ENCODE measurements around the gene CCNG2. TPM values are rescaled to one million over a fixed set of nuclear protein-coding genes. Genes with fewer than 3 reads are reported as not detected.

The CCNG2 gene
- total and polyA plus RNA-seq, 2 of the 4 experiments (the other 2 are of a cell fraction), result 11.3 to 14.9 TPM

DNA sequence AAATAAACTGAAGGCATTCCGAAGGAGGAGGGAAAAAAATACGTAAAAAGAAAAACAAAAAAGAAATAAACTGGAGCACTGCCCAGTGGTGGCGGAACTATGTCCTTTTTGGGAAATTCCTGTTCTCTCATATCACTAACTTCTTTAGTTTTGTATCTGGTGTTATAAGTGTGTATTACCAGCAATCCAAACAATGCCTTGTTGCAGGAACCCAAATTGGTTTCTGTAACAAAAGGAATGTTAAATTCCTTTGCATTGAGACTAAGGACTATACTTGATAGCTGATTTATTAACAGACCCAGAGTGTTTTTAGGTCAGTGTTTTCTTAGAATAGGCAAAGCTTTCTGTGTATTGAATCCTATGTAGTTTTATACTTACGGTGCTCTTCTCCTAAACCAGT lies 6.6 kb downstream of the CCNG2 start:
- dilution Hi-C loops (cut with HindIII; ENCODE audit: low sequenced_read_pairs, unreplicated experiment), result no loop called here
- Histone ChIP-seq H2BK120ac (ENCODE audit: low read depth, low read length) (no peak overlapping the region), H3K56ac (ENCODE audit: extremely low read depth, insufficient read depth, low read length) (no peak overlapping the region), H2BK20ac (ENCODE audit: low read depth, low read length) (no peak overlapping the region), H3K36me3 (ENCODE audit: control insufficient read depth, insufficient read depth, low read length) (peaks cover 46% of the 10 kb centered on the region), H4K5ac (ENCODE audit: low read depth, low read length) (no peak overlapping the region), H4K8ac (ENCODE audit: low read depth in 2 of 2, low read length in 2 of 2) (no peak overlapping the region), H2BK15ac (ENCODE audit: low read depth, low read length) (no peak overlapping the region), H4K91ac (ENCODE audit: insufficient read depth, low read depth, low read length) (no peak overlapping the region), H3K18ac (ENCODE audit: low read depth, low read length) (no peak overlapping the region), H3K9me3 (ENCODE audit: control insufficient read depth, insufficient read depth, low read length) (no peaks in the 10 kb centered on the region), H4K20me1 (ENCODE audit: insufficient read depth, low read length) (peaks cover 8% of the 10 kb centered on the region), H2BK5ac (ENCODE audit: low read depth, low read length, poor library complexity, severe bottlenecking) (no peak overlapping the region), H3K14ac (replicated peaks; ENCODE audit: low read depth, low read length) (no peak overlapping the region), H3K9me1 (ENCODE audit: insufficient read depth, low read length) (peaks cover 5% of the 10 kb centered on the region; the same call in 1 of the 2 replicates), H3K4ac (ENCODE audit: low read depth, low read length) (no peak overlapping the region), H3K4me1 (ENCODE audit: control insufficient read depth, insufficient read depth, low read length) (peaks cover 4% of the 10 kb centered on the region; the same call in 1 of the 2 replicates), H2AFZ (replicated peaks; ENCODE audit: low read length, poor library complexity) (no peak overlapping the region), H2AK5ac (ENCODE audit: low read depth, low read length) (no peak overlapping the region), H3K23ac (ENCODE audit: low read depth, low read length) (no peak overlapping the region), H3K79me1 (ENCODE audit: low read depth in 1 of 2, low read length in 2 of 2) (peaks cover 17 to 18% of the 10 kb centered on the region in 2 experiments), H3K27ac (ENCODE audit: insufficient read depth, low read length) (no peak overlapping the region), H3K9ac (ENCODE audit: low read depth, low read length) (no peak overlapping the region), H3K27me3 (ENCODE audit: control insufficient read depth, insufficient read depth, low read length) (no peaks in the 10 kb centered on the region), H2AK9ac (replicated peaks; ENCODE audit: low read depth, low read length, poor library complexity) (no peak overlapping the region), H3K4me3 (ENCODE audit: insufficient read depth, low read depth, low read length) (no peak overlapping the region), H3K4me2 (ENCODE audit: low read depth, low read length) (no peak overlapping the region)
- intact Hi-C loops (cut with micrococcal nuclease), result no loop called here
- no TSS peak for BruUV-seq (replicated peaks)
- ChIA-PET POLR2A (ENCODE audit: unreplicated experiment) (no interaction called here), CTCF (interaction anchor here (0.7 kb wide), 1 partner anchor 120 kb away, joined by 3 read pairs; no protein-coding TSS in a partner anchor)
- DNase-seq (no peak), ATAC-seq (ENCODE audit: low read depth) (no peak)
- in situ Hi-C loops (cut with MboI; ENCODE audit: low sequenced_read_pairs), result loop anchor here (25.0 kb wide), 1 partner anchor 401 kb away; no protein-coding TSS in a partner anchor
- TF ChIP-seq FOS (IDR thresholded peaks at IDR 0.05; ENCODE audit: low read depth, low read length) (no peak), NFE2L2 (IDR thresholded peaks at IDR 0.05; ENCODE audit: low read depth, low read length) (no peak), POLR2A (IDR thresholded peaks at IDR 0.05; ENCODE audit: low read depth, low read length) (no peak), MAFK (IDR thresholded peaks at IDR 0.05; ENCODE audit: low read depth, low read length) (no peak), BHLHE40 (IDR thresholded peaks at IDR 0.05; ENCODE audit: low read depth, low read length) (no peak)
- TF ChIP-seq, protein P1, sequence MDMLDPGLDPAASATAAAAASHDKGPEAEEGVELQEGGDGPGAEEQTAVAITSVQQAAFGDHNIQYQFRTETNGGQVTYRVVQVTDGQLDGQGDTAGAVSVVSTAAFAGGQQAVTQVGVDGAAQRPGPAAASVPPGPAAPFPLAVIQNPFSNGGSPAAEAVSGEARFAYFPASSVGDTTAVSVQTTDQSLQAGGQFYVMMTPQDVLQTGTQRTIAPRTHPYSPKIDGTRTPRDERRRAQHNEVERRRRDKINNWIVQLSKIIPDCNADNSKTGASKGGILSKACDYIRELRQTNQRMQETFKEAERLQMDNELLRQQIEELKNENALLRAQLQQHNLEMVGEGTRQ (IDR thresholded peaks at IDR 0.05; ENCODE audit: low read depth, low read length), result no peak
- no CpG with 5 or more reads among the region's 4 CpGs for WGBS, 2 experiments (ENCODE audit: extremely low coverage in 2 of 2, insufficient read length in 1 of 2)

All from IMR-90 (cell line).